Uterus (tissue), 4 donors: ENCODE data around the gene CPT1C. TPM values are rescaled to one million over a fixed set of nuclear protein-coding genes. Genes with fewer than 3 reads are reported as not detected.

Source experiments
- DNase-seq, 2 donors: peaks; one replicate each; pipeline ENCODE4 v3.0.0-alpha.2; 2019 to 2020
- H3K27ac ChIP-seq, 2 donors: fragments of 200-600 bp; sonication (generic); 1 replicate in 1 of 2; 2 replicates in 1 of 2; pipeline ENCODE4 v1.5.1; 2016 to 2018
- H3K27me3 ChIP-seq, 2 donors: fragments of 200-600 bp; sonication (generic); one replicate each; pipeline ENCODE4 v1.5.1; 2018 to 2019; ENCODE audit warnings: control low read depth in 1 of 2
- H3K36me3 ChIP-seq, 2 donors: fragments of 200-600 bp; sonication (generic); one replicate each; pipeline ENCODE4 v1.5.1; 2019; ENCODE audit warnings: control low read depth in 1 of 2
- H3K4me1 ChIP-seq, 2 donors: fragments of 200-600 bp; sonication (generic); one replicate each; pipeline ENCODE4 v1.5.1; 2018 to 2019; ENCODE audit warnings: control low read depth in 1 of 2
- H3K4me3 ChIP-seq, 2 donors: fragments of 200-600 bp; sonication (generic); 1 replicate in 1 of 2; 2 replicates in 1 of 2; pipeline ENCODE4 v1.5.1; 2018 to 2019; ENCODE audit warnings: mild to moderate bottlenecking in 1 of 2
- H3K9me3 ChIP-seq, 2 donors: fragments of 200-600 bp; sonication (generic); one replicate each; pipeline ENCODE4 v1.5.1; 2019; ENCODE audit warnings: control low read depth in 1 of 2
- CTCF ChIP-seq, 4 experiments: fragments of 200-600 bp in 2 of 4; fragments of 450-650 bp in 2 of 4; sonication (generic) in 2 of 4; IDR thresholded peaks; one replicate each; pipeline ENCODE4 v1.5.1; 2016 to 2019; ENCODE audit warnings: antibody characterized with exemption in 4 of 4, mild to moderate bottlenecking in 2 of 4, moderate library complexity in 1 of 4
- POLR2A ChIP-seq, 2 donors: fragments of 450-650 bp; IDR thresholded peaks; one replicate each; pipeline ENCODE4 v1.6.1; 2016; ENCODE audit warnings: antibody characterized with exemption in 2 of 2, mild to moderate bottlenecking in 1 of 2, moderate library complexity in 1 of 2
- intact Hi-C: fragments of 100-400 bp; cut with DNase I; formaldehyde crosslinking; loops from one replicate; pipeline ENCODE4 v1.15.1; 2023; ENCODE audit warnings: low total_unique reads
- total RNA-seq, 4 donors: library from RNA; depleted of rRNA in 3 of 4; stranded (reverse); fragments of >200 nt in 3 of 4; gene quantifications; one replicate each; pipeline versions ENCODE4 v1.1.0 to v1.2.4, GENCODE V29; 2014 to 2023
- donor health status: DM: yes; HTN: yes; CAD: no.

The CPT1C gene
- total RNA-seq, 4 donors from 2014 or later: 1.5 to 26.6 (median 12.2) TPM

GRCh38 chr19:49699364-49699763 is 8.4 kb downstream of the CPT1C start:
- Histone ChIP-seq H3K36me3 (no peaks in the 10 kb centered on the region), H3K27me3 (no peaks in the 10 kb centered on the region), H3K27ac (no peak overlapping the region), H3K9me3 (no peaks in the 10 kb centered on the region), H3K4me3 (no peak overlapping the region), H3K4me1 (no peaks in the 10 kb centered on the region)
- DNase-seq: no peak
- intact Hi-C loops: no loop called here
- TF ChIP-seq POLR2A (IDR thresholded peaks at IDR 0.05) (no peak), CTCF (IDR thresholded peaks at IDR 0.05) (no peak)

GRCh38 chr19:49700563-49700962 is 9.6 kb downstream of the CPT1C start:
- intact Hi-C loops: no loop called here
- TF ChIP-seq POLR2A (IDR thresholded peaks at IDR 0.05) (no peak), CTCF (IDR thresholded peaks at IDR 0.05) (no peak)
- H3K9me3 ChIP-seq: no peaks in the 10 kb centered on the region

GRCh38 chr19:49701271-49701786 is 10.4 kb downstream of the CPT1C start:
- Histone ChIP-seq H3K9me3 (no peaks in the 10 kb centered on the region), H3K36me3 (no peaks in the 10 kb centered on the region), H3K27me3 (no peaks in the 10 kb centered on the region), H3K4me3 (no peak overlapping the region), H3K27ac (no peak overlapping the region), H3K4me1 (no peaks in the 10 kb centered on the region)
- no peak for DNase-seq
- no peak for TF ChIP-seq CTCF (IDR thresholded peaks at IDR 0.05)
- no peak for TF ChIP-seq POLR2A (IDR thresholded peaks at IDR 0.05)
- intact Hi-C loops: no loop called here

More at GRCh38 chr19:49700563-49700962, 9.6 kb downstream of the CPT1C start:
- Histone ChIP-seq H3K27ac (no peak overlapping the region), H3K4me3 (no peak overlapping the region), H3K36me3 (no peaks in the 10 kb centered on the region), H3K4me1 (no peaks in the 10 kb centered on the region), H3K27me3 (no peaks in the 10 kb centered on the region)
- no peak for DNase-seq

GRCh38 chr19:49704888-49705642 is 14.1 kb downstream of the CPT1C start:
- TF ChIP-seq POLR2A (IDR thresholded peaks at IDR 0.05) (no peak), CTCF (IDR thresholded peaks at IDR 0.05) (no peak)
- no peaks in the 10 kb centered on the region for H3K4me1 ChIP-seq
- DNase-seq: no peak

GRCh38 chr19:49705919-49706318 is 15.0 kb downstream of the CPT1C start:
- H3K4me3 ChIP-seq: no peak overlapping the region
- H3K4me1 ChIP-seq: no peaks in the 10 kb centered on the region
- DNase-seq: no peak
- TF ChIP-seq POLR2A (IDR thresholded peaks at IDR 0.05) (no peak), CTCF (IDR thresholded peaks at IDR 0.05) (no peak)
- no peak overlapping the region for H3K27ac ChIP-seq
- H3K36me3 ChIP-seq: no peaks in the 10 kb centered on the region
- H3K9me3 ChIP-seq: no peaks in the 10 kb centered on the region
- no peaks in the 10 kb centered on the region for H3K27me3 ChIP-seq
- intact Hi-C loops: no loop called here

More at GRCh38 chr19:49704888-49705642, 14.1 kb downstream of the CPT1C start:
- Histone ChIP-seq H3K27ac (no peak overlapping the region), H3K36me3 (no peaks in the 10 kb centered on the region), H3K9me3 (no peaks in the 10 kb centered on the region), H3K4me3 (no peak overlapping the region), H3K27me3 (no peaks in the 10 kb centered on the region)
- intact Hi-C loops: no loop called here
